Stimulated activated naive CD4-positive, alpha-beta T cell treated with Interleukin-2 at 50 U/mL for 16 hours (primary cell): Measurements from ENCODE around the gene AP1B1.
"Not testable (repeated sequence)": the region's sequence is repeated elsewhere in the genome, so short reads cannot be mapped to it uniquely, and the experiment has no call there.

Experiments used
- DNase-seq: peaks from one replicate; lab custom pipeline; 2025; lab: John Stamatoyannopoulos, UW

AP1B1 gene

GRCh38 chr22:29348956-29349355, 39.4 kb downstream of the AP1B1 start:
- DNase-seq: no peak

GRCh38 chr22:29348041-29348440, 40.3 kb downstream of the AP1B1 start:
- no peak for DNase-seq

GRCh38 chr22:29346659-29347058, 41.7 kb downstream of the AP1B1 start:
- no peak for DNase-seq

GRCh38 chr22:29345932-29346331, 42.4 kb downstream of the AP1B1 start:
- no peak for DNase-seq

DNA sequence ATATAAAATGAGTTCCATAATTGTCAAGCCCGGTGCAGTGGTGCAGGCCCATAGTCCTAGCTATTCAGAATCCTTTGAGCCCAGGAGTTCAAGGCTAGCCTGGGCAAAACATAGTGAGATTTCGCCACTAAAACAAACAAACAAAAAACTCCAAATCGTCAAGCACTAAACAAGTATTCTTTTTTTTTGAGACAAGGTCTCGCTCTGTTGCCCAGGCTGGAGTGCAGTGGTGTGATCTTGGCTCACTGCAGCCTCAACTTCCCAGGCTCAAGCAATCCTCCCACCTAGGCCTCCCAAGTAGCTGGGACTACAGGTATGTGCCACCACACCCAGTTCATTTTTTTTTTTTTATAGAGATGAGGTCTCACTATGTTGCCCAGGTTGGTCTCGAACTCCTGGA, 43.5 kb downstream of the AP1B1 start:
- not testable (repeated sequence) for DNase-seq

DNA sequence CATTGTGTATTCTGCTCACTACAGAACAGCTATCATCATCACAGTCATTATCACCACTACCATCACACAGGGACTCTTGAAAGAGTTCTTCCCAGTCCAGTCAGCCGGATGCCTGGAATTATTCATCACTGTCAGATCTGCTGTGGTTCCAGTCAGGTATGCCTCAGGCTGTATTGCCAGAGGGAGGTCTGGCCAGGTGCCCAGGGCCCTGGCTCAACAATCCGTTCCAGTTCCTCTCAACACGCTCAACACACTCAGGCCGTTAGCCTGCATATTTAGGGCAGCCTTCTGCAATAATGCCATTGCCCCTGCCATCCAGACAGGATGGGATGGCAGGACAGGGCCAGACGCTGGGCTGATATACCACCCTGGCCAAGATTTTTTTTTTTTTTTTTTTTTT, 44.2 kb downstream of the AP1B1 start:
- DNase-seq: no peak

- no peak for DNase-seq
Measured at GRCh38 chr22:29343313-29343805, 45.0 kb downstream of the AP1B1 start.

- no peak for DNase-seq
Measured at GRCh38 chr22:29342577-29343312, 45.6 kb downstream of the AP1B1 start.

- no peak for DNase-seq
Measured at GRCh38 chr22:29342177-29342576, 46.2 kb downstream of the AP1B1 start.

- DNase-seq: no peak
Measured at GRCh38 chr22:29341849-29342127, 46.6 kb downstream of the AP1B1 start.

DNA sequence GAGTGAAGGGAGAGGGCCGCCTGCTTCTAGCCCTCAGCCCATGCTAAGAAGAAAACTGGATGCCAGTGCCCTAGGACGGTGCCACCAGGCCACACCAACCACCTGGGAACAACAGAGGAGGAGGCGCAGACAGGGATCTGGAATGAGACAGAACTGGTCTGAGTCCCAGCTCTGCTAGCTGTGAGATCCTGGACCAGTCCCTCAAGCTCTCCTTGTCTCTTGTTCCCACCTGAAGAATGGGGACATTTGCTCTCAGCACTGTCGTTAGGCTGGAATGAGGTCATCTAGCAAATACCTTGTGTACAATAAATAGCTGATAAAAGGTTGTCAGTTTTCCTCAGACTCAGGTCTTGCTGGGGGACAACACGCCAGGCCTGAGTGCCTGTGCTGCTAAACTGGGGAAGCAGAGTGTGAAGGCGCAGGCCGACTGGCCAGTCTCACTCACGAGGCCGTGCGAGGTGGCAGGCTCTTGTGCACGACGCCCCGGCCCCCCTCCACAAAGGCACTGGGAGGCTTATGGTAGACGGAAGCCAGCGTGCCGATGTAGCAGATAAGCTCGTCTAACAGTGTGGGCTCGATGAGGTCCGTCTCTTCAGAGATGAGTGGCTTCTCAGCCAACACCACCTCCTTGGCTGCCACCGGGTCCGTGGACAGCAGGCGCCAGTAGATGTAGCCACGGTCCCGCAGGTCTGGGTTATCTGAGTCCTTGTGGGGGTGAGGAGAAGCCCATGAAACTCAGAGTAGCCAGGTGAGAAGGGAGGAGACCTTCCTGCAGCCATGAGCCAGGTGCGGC, 47.1 kb downstream of the AP1B1 start:
- DNase-seq: no peak

- DNase-seq: no peak
Measured at GRCh38 chr22:29340566-29340965, 47.8 kb downstream of the AP1B1 start.

- no peak for DNase-seq
Measured at GRCh38 chr22:29339381-29340235, 48.8 kb downstream of the AP1B1 start.

- DNase-seq: no peak
Measured at GRCh38 chr22:29338398-29338797, 50.0 kb downstream of the AP1B1 start.

DNA sequence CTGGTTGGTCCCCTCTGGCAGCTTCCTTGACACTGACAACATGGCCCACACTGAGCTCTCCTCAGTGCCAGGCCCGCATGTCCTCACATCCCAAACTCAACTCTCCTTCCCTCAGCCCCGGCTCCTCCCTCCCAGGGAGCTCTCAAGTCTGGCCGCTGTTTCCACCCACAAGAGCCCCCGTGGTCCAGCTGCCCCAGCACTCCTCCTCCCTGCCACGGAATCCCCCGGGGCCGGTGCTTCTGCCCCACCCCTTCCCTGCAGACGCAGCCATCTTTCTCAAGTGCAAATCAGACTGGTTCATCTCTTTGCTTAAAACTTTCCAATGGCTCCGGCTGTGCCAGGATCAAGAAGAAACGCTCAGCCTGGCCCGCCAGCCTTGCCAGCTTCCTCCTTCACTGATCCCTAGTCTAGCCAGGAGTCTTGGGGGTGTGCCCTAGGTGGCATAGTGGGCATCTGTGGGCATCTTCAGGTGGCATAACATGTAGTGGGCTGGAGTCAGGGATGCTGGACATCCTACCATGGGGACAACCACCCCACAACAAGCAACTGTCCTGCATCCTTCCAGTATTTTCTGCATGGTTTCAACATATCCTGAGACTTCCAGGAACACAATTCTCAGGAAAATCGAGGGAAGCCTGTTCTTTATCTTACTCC, 50.6 kb downstream of the AP1B1 start:
- DNase-seq: no peak

- no peak for DNase-seq
Measured at GRCh38 chr22:29336751-29337490, 51.4 kb downstream of the AP1B1 start.

- DNase-seq: no peak
Measured at GRCh38 chr22:29335656-29336055, 52.7 kb downstream of the AP1B1 start.

GRCh38 chr22:29334696-29335344, 53.5 kb downstream of the AP1B1 start:
- DNase-seq: no peak

- DNase-seq: no peak
Measured at GRCh38 chr22:29334148-29334547, 54.2 kb downstream of the AP1B1 start.

DNA sequence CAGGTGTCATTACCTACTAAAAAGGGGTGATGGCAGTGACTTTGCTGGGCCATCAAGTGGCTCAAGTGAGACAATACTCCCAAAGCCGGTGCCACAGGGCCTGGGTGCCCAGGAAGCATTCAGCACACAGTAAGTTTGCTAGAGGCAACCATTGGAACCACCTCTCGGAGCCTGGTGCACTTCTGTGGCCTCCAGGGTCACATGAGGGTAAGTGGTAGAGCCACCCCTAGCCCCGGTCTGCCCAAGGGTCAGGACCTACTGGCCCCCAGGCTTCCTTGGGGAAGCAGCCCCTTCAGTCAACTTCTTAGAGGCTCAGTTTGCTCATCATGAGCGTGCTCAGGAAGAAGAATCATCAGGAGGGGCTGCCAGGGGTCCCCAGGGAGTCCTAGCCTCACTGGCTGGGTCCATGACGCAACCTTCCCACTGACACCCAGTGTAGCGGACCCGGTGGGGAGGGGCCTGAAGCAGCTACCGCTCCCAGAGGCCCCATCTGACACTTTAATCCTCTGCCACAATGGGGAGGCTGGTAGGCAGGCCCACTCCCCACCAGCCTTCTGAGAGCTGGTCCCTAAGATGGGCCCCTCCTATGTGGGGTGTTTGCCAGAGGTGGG, 55.4 kb downstream of the AP1B1 start:
- no peak for DNase-seq
